GF-D8 (cell line): ENCODE data around the gene XYLT1.

Experiments
- DNase-seq: peaks from one replicate; lab custom pipeline; 2025; lab: John Stamatoyannopoulos, UW

The XYLT1 gene

GRCh38 chr16:17184026-17184425 lies 286.7 kb downstream of the XYLT1 start:
- DNase-seq: no peak

GRCh38 chr16:17177959-17178905 lies 292.5 kb downstream of the XYLT1 start:
- no peak for DNase-seq

GRCh38 chr16:17177242-17177958 lies 293.4 kb downstream of the XYLT1 start:
- DNase-seq: no peak

- no peak for DNase-seq
Observed at GRCh38 chr16:17176199-17176598, 294.6 kb downstream of the XYLT1 start.

- DNase-seq: peak; percentile 93
Observed at GRCh38 chr16:17173281-17173680, 297.5 kb downstream of the XYLT1 start.

- DNase-seq: peak; percentile 68
Observed at GRCh38 chr16:17171250-17172143, 299.3 kb downstream of the XYLT1 start.

- DNase-seq: no peak
Observed at GRCh38 chr16:17170435-17170834, 300.3 kb downstream of the XYLT1 start.

GRCh38 chr16:17168181-17168580 lies 302.6 kb downstream of the XYLT1 start:
- no peak for DNase-seq

GRCh38 chr16:17166095-17166494 lies 304.7 kb downstream of the XYLT1 start:
- DNase-seq: no peak

- DNase-seq: no peak
Observed at GRCh38 chr16:17162560-17162959, 308.2 kb downstream of the XYLT1 start.

- no peak for DNase-seq
Observed at GRCh38 chr16:17160920-17161431, 309.8 kb downstream of the XYLT1 start.

GRCh38 chr16:17160285-17160853 lies 310.4 kb downstream of the XYLT1 start:
- no peak for DNase-seq

GRCh38 chr16:17159617-17160016 lies 311.1 kb downstream of the XYLT1 start:
- DNase-seq: no peak

GRCh38 chr16:17155936-17156335 lies 314.8 kb downstream of the XYLT1 start:
- no peak for DNase-seq

GRCh38 chr16:17155485-17155884 lies 315.3 kb downstream of the XYLT1 start:
- no peak for DNase-seq

GRCh38 chr16:17154981-17155380 lies 315.8 kb downstream of the XYLT1 start:
- no peak for DNase-seq

GRCh38 chr16:17152311-17152710 lies 318.4 kb downstream of the XYLT1 start:
- no peak for DNase-seq

GRCh38 chr16:17151335-17151734 lies 319.4 kb downstream of the XYLT1 start:
- no peak for DNase-seq

GRCh38 chr16:17149904-17150483 lies 320.8 kb downstream of the XYLT1 start:
- DNase-seq: no peak

- DNase-seq: no peak
Observed at GRCh38 chr16:17147942-17148341, 322.8 kb downstream of the XYLT1 start.

GRCh38 chr16:17145029-17145428 lies 325.7 kb downstream of the XYLT1 start:
- DNase-seq: no peak
